PC-9 (cell line): Measurements from ENCODE around the gene PLEKHG4B. TPM values are rescaled to one million over a fixed set of nuclear protein-coding genes. Genes with fewer than 3 reads are reported as not detected.
"Not testable (repeated sequence)": the region's sequence is repeated elsewhere in the genome, so short reads cannot be mapped to it uniquely, and the experiment has no call there.

Experiments
- BruUV-seq: library from RNA; stranded (reverse); fragments of 400-500 nt; replicated peaks from 2 replicates; lab custom pipeline; 2021; lab: Mats Ljungman, UMichigan
- CTCF ChIA-PET: fragments of 300-600 bp; sonication (Branson Sonifier 250); formaldehyde crosslinking; loops from one replicate; lab custom pipeline; 2022; ENCODE audit warnings: antibody characterized with exemption; lab: Charles Lee
- POLR2A ChIA-PET: fragments of 300-600 bp; sonication (Branson Sonifier 250); formaldehyde crosslinking; loops from one replicate; lab custom pipeline; 2022; ENCODE audit warnings: antibody characterized with exemption; ENCODE audit not compliant: unreplicated experiment; lab: Charles Lee
- DNase-seq, 2 experiments: peaks; one replicate each; pipeline versions ENCODE4 v3.0.0 to v3.0.0-alpha.2; 2015 to 2022; ENCODE audit warnings: mixed read lengths in 1 of 2
- H2AFZ ChIP-seq: fragments of 200-600 bp; sonication (generic); 2 replicates; pipeline ENCODE4 v1.8.1; 2017; ENCODE audit warnings: antibody characterized with exemption
- H3F3A ChIP-seq: fragments of 200-600 bp; sonication (generic); 2 replicates; pipeline ENCODE4 v1.8.1; 2017; ENCODE audit warnings: antibody characterized with exemption, mild to moderate bottlenecking, low read depth; ENCODE audit not compliant: insufficient read depth
- H3K27ac ChIP-seq: fragments of 200-600 bp; sonication (generic); 2 replicates; pipeline ENCODE4 v1.6.1; 2016; ENCODE audit warnings: mixed run types
- H3K27me3 ChIP-seq: fragments of 200-600 bp; sonication (generic); 2 replicates; pipeline ENCODE4 v1.6.1; 2016; ENCODE audit warnings: low read depth, mixed run types; ENCODE audit not compliant: insufficient read depth
- H3K36me3 ChIP-seq: fragments of 200-600 bp; sonication (generic); 2 replicates; pipeline ENCODE4 v1.6.1; 2016; ENCODE audit warnings: low read depth, mixed run types
- H3K4me1 ChIP-seq: fragments of 200-600 bp; sonication (generic); replicated peaks from 2 replicates; pipeline ENCODE4 v1.6.1; 2016; ENCODE audit warnings: mixed run types; ENCODE audit not compliant: insufficient read depth
- H3K4me2 ChIP-seq: fragments of 200-600 bp; sonication (generic); 2 replicates; pipeline ENCODE4 v1.6.1; 2017; ENCODE audit warnings: mixed run types
- H3K4me3 ChIP-seq: fragments of 200-600 bp; sonication (generic); 2 replicates; pipeline ENCODE4 v1.6.1; 2016; ENCODE audit warnings: mixed run types
- H3K79me2 ChIP-seq: fragments of 200-600 bp; sonication (generic); 2 replicates; pipeline ENCODE4 v1.6.1; 2017; ENCODE audit warnings: low read depth, mixed run types
- H3K9me2 ChIP-seq: fragments of 200-600 bp; sonication (generic); 2 replicates; pipeline ENCODE4 v1.8.1; 2017; ENCODE audit warnings: mild to moderate bottlenecking; ENCODE audit not compliant: insufficient read depth
- H3K9me3 ChIP-seq: fragments of 200-600 bp; sonication (generic); 2 replicates; pipeline ENCODE4 v1.8.1; 2016; ENCODE audit warnings: low read depth; ENCODE audit not compliant: insufficient read depth
- H4K20me1 ChIP-seq: fragments of 200-600 bp; sonication (generic); 2 replicates; pipeline ENCODE4 v1.8.1; 2017; ENCODE audit not compliant: insufficient read depth
- CTCF ChIP-seq: fragments of 200-600 bp; sonication (generic); conservative IDR thresholded peaks from 2 replicates; pipeline ENCODE4 v1.6.1; 2017; ENCODE audit warnings: mixed run types, antibody characterized with exemption, mild to moderate bottlenecking, moderate library complexity
- EZH2 ChIP-seq: fragments of 200-600 bp; sonication (generic); IDR thresholded peaks from 2 replicates; pipeline ENCODE4 v1.8.0; 2017; ENCODE audit warnings: antibody characterized with exemption, low read depth
- intact Hi-C: fragments of 100-400 bp; cut with micrococcal nuclease; formaldehyde crosslinking; loops from one replicate; pipeline ENCODE4 v1.10.0; 2022; ENCODE audit not compliant: unreplicated experiment
- total RNA-seq: library from RNA; stranded (reverse); gene quantifications from 2 replicates; pipeline ENCODE4 v1.2.3, GENCODE V29; 2021

The PLEKHG4B gene
- total RNA-seq, 1 experiment from 2014 or later: not detected

DNA sequence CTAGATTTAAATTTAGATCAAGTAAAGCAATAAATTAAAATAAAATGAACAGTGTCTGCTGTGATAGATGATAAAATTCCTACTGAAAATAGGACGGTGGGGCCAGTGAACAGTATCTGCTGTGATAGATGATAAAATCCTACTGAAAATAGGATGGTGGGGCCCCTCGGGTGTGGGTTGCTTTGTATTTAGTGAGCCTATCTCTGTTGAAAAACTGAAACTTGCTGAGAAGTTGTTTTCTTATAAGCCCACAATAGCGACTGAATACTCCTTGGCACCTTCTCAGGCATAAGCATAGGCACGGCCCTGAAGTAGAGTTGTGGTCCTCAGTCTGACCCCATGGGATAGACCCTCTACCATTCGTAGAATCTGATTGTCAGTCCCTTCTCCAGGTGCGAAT, 131.8 kb downstream of the PLEKHG4B start:
- Histone ChIP-seq H3K79me2 (peaks cover 47% of the 10 kb centered on the region), H3K9me3 (no peaks in the 10 kb centered on the region), H3K9me2 (no peaks in the 10 kb centered on the region), H3F3A (no peaks in the 10 kb centered on the region), H3K27me3 (no peaks in the 10 kb centered on the region), H3K36me3 (peaks cover 26% of the 10 kb centered on the region), H3K4me2 (no peak overlapping the region), H3K4me1 (peaks cover 16% of the 10 kb centered on the region), H2AFZ (no peak overlapping the region), H3K4me3 (no peak overlapping the region), H3K27ac (no peak overlapping the region), H4K20me1 (peaks cover 35% of the 10 kb centered on the region)
- CTCF ChIA-PET: no interaction called here
- intact Hi-C loops: no loop called here
- TF ChIP-seq CTCF (no peak), EZH2 (no peak)
- POLR2A ChIA-PET: no interaction called here
- no peak for DNase-seq
- BruUV-seq: no TSS peak

DNA sequence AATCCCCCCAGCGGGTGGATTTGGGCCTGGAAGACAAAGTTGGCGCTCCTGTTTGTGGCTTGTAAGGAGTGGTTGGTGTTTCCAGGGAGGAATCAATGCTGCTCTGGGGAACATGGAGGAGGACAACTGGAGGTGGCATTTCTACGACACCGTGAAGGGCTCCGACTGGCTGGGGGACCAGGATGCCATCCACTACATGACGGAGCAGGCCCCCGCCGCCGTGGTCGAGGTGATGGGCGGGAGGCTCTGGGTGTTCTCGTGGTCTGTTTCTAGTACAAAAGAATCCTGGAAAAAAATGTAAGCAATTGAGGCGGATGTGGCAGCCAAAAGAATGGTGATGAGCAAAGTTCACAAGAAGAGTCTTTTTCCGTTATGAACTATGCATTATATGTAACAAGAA, 133.4 kb downstream of the PLEKHG4B start:
- Histone ChIP-seq H3K4me1 (peaks cover 4% of the 10 kb centered on the region; the same call in 1 of the 2 replicates), H3K9me3 (no peaks in the 10 kb centered on the region), H3K4me3 (no peak overlapping the region), H3K36me3 (peaks cover 34% of the 10 kb centered on the region), H3F3A (no peaks in the 10 kb centered on the region), H3K79me2 (peaks cover 31% of the 10 kb centered on the region), H3K27ac (no peak overlapping the region), H3K4me2 (no peak overlapping the region), H3K9me2 (no peaks in the 10 kb centered on the region), H2AFZ (no peak overlapping the region), H3K27me3 (no peaks in the 10 kb centered on the region), H4K20me1 (peaks cover 25% of the 10 kb centered on the region)
- BruUV-seq: no TSS peak
- intact Hi-C loops: no loop called here
- CTCF ChIA-PET: no interaction called here
- DNase-seq: no peak
- POLR2A ChIA-PET: no interaction called here
- TF ChIP-seq EZH2: no peak
- TF ChIP-seq CTCF: no peak

GRCh38 chr5:227375-227774, 135.4 kb downstream of the PLEKHG4B start:
- H3K79me2 ChIP-seq: peaks cover 11% of the 10 kb centered on the region
- peaks cover 34% of the 10 kb centered on the region for H3K36me3 ChIP-seq
- H3K27me3 ChIP-seq, CTCF ChIA-PET, H3K27ac ChIP-seq, H3K9me2 ChIP-seq, DNase-seq, H3K4me2 ChIP-seq, BruUV-seq, H3F3A ChIP-seq, intact Hi-C loops, H3K9me3 ChIP-seq, H2AFZ ChIP-seq, H3K4me1 ChIP-seq, H4K20me1 ChIP-seq, POLR2A ChIA-PET, H3K4me3 ChIP-seq: not testable (repeated sequence)

- H3K27ac ChIP-seq: no peak overlapping the region
- intact Hi-C loops: no loop called here
- ChIA-PET CTCF (no interaction called here), POLR2A (no interaction called here)
- H3K36me3 ChIP-seq: peaks cover 34% of the 10 kb centered on the region
- no peaks in the 10 kb centered on the region for H3K4me1 ChIP-seq
- no peaks in the 10 kb centered on the region for H4K20me1 ChIP-seq
- no peak overlapping the region for H3K4me3 ChIP-seq
- no peaks in the 10 kb centered on the region for H3K27me3 ChIP-seq
- no peaks in the 10 kb centered on the region for H3F3A ChIP-seq
- no peaks in the 10 kb centered on the region for H3K9me2 ChIP-seq
- no peak for TF ChIP-seq EZH2
- TF ChIP-seq CTCF: no peak
- DNase-seq: no peak
- H3K9me3 ChIP-seq: no peaks in the 10 kb centered on the region
- no peak overlapping the region for H3K4me2 ChIP-seq
- no peaks in the 10 kb centered on the region for H3K79me2 ChIP-seq
- H2AFZ ChIP-seq: no peak overlapping the region
- no TSS peak for BruUV-seq
Measured at GRCh38 chr5:228886-229285, 136.9 kb downstream of the PLEKHG4B start.
